HS-5 (cell line): Measurements from ENCODE around the gene MXRA8.

Experiments
- DNase-seq: peaks from one replicate; pipeline ENCODE4 v3.0.0-alpha.2; 2012; ENCODE audit warnings: low read depth

MXRA8 gene

DNA sequence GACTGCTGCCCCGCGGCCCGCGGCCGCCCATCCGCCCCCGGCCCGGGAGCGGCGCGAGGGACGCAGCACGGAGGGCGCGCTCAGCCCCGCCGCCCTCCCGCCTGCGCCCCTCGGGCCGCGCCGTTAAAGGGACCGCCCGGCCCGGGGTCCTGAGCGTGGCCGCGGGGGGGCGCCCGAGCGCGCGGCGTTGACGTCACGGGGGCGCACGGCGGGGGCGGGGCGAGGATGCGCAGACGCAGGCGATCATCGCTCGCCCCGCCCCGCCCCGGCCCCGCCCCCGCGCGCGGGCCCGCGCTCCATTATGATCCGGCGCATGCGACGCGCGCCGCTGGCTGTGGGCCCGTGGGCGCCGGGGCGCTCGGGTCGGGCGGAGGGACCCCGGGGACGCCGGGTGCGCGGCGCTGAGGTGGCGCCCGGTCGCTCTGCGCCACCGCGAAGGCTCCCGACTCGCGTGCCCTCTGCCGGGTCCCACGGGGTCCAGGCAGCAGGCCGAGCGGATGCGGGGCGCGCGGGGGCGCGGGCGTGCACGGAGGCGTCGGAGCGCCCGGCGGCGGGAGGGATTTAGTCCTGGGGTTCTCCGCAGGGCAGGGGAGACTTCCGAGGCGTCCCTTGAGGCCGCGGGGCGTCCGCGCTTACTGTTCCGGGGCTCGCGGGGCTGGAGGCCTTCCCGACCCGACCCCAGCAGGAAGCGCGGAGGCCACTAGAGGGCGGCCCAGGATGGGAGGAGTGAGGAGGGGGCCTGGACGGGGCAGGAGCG, 8.9 kb downstream of the MXRA8 start, which contains the start of gene DVL1:
DVL1 (minus strand) TSS at position 163 of the 757 bp plus-strand sequence. CDS start 353 bp downstream, outside the sequence.
- no peak for DNase-seq

- no peak for DNase-seq
Observed at GRCh38 chr1:1348420-1349255, 9.7 kb downstream of the MXRA8 start.

GRCh38 chr1:1347663-1348419, 10.5 kb downstream of the MXRA8 start:
- no peak for DNase-seq

DNA sequence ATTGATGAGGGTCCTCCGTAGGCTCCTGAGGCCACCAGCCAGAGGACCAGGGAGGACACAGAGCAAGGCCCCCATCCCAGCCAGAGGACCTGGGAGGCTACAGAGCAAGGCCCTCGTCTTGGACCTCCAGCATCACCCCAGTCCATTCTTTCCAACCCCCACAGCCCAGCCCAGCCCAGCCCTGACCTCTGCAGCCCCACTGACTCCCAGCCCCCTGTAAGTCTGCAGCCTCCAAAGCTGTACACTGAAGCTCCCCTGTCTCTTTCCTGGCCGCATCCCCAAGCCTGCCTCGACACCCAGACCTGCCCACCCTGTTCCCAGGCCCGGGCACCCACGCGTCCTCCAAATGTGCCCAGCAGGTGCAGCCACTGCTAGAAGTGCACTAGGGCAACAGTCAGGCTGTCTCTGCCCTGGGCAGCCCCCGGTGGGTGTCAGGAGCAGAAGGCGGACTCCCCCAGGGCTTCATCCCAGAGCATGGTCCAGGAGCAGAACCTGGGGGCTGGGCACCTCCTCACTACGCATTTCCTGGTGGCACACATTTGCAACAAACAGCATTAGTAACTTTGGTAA, 11.2 kb downstream of the MXRA8 start:
- DNase-seq, result no peak

DNA sequence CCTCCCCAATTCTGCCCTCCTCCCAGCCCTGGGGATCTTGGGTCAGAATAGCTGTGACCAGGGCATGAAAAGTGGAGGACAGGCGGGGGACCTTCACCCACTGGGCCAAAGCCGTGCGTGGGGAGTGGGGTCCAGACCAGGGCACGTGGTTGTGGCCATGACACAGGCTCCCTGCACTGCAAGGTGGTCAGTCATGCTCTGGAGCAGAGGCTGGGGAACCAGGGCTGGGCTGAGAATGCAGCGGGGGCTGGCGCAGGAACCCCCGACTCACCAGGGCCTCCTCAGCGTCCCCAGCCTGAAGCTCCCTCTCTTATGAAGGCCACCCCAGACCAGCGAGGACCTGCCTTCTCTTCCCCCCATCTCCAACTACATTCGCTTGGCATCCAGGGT, 11.9 kb downstream of the MXRA8 start:
- DNase-seq, result no peak

DNA sequence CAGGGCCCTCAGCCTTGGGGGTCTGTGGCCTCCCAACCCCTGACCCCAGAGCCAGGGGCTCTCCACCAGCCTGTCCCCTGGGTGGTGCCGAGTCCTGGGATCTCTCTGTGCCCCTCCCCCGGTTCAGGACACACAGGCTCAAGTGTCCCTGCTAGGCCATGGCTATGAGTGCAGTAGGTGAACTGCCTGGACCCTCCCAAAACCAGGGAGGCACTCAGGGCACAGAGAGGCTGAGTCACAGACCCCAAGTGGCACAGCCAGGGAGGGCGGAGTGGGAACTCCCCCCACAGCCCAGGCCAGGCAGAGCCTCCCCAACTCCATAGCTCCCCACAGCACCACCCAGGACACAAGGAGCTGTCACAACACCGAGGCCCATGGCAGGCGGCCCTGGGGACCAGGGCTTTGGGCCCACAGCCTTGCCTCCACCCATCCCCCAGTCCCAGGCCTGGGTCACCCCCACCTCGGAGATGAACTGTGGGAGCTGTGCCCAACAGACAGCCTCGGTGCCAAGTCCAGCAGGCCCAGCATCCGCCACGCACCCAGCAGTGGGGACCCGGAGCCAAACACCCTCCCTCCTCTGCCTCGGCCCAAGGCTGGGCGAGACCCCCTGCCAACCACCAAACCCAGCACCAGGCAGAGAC, 12.4 kb downstream of the MXRA8 start:
- DNase-seq, result no peak

- no peak for DNase-seq
Observed at GRCh38 chr1:1345384-1345783, 13.0 kb downstream of the MXRA8 start.

DNA sequence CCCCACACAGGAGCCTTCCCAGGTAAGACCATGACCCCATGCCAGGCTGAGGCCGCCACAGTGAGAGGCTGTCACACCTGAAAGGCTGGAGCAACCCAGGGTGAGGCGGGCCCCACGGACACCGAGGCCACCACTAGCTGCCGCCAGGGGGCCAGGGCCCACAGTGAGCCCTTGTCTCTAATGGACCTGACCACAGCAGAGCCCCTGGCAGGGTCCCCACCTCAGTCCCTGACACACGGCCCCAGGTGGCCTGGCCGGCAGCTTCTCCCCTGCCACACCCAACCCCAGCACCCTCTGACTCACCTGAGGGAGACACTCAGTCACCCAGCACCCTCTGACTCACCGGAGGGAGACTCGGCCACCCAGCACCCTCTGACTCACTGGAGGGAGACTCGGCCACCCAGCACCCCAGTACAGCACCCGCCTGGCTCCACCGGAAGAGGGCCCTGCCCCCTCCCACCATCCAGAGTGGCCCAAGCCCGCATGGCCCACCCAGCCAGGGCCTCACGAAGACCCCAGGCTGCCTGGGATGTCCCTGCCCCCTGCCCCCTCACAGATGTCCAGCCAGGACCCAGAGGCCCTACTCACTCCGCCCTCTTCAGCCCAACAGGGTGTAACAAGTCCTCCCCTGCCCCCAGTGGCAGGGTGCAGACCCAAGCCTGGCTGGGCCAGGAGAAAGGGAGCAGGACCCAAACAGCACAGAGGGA, 13.5 kb downstream of the MXRA8 start:
- DNase-seq, result peak; percentile 69

- no peak for DNase-seq
Observed at GRCh38 chr1:1343811-1344421, 14.4 kb downstream of the MXRA8 start.

DNA sequence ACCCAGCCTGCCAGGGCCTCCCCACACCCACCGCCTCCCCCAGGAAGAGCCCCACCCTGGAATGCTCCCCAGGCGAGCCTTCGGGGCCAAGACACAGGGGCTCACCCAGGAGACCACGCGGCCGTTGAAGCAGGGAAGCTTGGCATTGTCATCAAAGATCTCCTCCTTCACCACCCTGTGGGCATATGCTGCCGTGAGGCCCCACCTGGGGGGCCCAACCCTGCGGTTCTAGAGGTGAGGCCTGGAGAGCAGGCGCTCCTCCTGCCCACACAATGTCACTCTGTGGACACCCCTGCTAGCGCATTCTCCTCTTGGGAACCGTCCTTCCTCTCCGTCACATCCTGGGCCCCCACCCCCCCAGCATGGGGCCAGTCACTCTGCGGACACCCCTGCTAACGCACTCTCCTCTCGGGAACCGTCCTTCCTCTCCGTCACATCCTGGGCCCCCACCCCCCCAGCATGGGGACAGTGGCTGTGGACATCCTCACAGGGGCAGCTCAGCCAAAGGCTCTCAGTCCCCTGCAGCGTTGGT, 15.7 kb downstream of the MXRA8 start:
- DNase-seq, result no peak

DNA sequence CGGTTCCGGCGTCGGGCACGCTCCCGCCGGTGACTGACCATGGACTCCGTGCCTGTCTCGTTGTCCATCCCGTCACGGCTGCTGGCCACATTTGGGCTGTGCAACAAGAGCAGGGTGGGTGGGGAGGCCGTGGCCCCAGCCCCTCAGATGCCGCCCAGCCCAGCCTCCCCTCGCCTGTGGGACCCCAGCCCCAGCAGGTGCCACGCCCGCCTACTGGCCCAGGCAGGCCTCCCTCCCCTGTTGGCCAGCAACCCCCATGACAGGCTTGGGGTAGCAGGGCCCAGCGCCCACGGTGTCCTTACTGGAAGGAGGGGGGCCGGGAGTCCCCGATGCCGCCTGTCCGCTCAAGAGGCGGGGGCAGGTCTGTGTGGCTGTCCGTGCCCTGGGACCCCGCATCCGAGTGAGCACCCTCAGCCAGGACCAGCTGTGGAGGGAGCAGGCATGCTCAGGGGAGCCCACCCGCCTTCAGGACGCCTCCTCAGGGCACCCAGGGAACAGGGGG, 16.2 kb downstream of the MXRA8 start:
- no peak for DNase-seq

- no peak for DNase-seq
Observed at GRCh38 chr1:1341549-1342021, 16.8 kb downstream of the MXRA8 start.

DNA sequence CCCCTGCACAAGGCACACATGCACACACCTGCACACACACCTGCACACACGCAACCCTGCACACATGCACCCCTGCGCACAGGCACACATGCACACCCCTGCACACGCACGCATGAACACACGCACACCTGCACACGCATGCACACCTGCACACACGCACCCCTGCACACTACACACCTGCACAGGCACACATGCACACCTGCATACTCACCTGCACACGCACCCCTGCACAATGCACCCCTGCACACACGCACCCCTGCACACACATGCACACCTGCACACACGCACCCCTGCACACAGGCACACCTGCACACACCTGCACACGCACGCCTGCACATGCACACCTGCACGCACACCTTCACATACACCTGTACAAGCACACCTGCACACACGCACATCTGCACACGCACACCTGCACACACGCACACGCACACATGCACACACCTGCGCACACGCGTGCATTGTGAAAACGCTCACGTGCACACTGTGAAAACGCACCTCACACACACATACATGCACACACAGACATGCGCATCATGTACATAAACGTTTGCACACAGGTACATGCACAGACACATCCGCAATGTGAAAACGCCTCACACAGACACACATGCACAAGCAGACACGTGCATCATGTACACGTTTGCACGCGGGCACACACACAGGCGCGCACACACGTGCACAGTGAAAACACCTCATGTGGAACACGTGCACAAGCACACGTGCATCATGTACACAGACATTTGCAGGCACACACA, 17.4 kb downstream of the MXRA8 start:
- no peak for DNase-seq

- no peak for DNase-seq
Observed at GRCh38 chr1:1340185-1340584, 18.2 kb downstream of the MXRA8 start.

- no peak for DNase-seq
Observed at GRCh38 chr1:1338278-1338677, 20.1 kb downstream of the MXRA8 start.

- DNase-seq, result no peak
Observed at GRCh38 chr1:1337793-1338147, 20.6 kb downstream of the MXRA8 start.

GRCh38 chr1:1336931-1337792, 21.2 kb downstream of the MXRA8 start:
- no peak for DNase-seq

GRCh38 chr1:1336446-1336845, 21.9 kb downstream of the MXRA8 start:
- DNase-seq, result no peak
